H1 (cell line): ENCODE measurements around the gene PGLYRP2.

ENCODE experiments used
- CHD2 ChIP-seq: IDR thresholded peaks from 2 replicates; pipeline ENCODE4 v1.6.1; 2012; ENCODE audit warnings: low read length, improper control_type of control experiment
- CTCF ChIP-seq, 3 experiments: IDR thresholded peaks; 1 replicate in 2 of 3; 2 replicates in 1 of 3; pipeline versions ENCODE4 v1.5.1 to v1.6.1; 2011; ENCODE audit warnings: low read length in 3 of 3, mild to moderate bottlenecking in 3 of 3, inconsistent platforms in 2 of 3, low read depth in 1 of 3, moderate library complexity in 1 of 3; ENCODE audit not compliant: insufficient read depth in 1 of 3; ENCODE audit errors: control extremely low read depth in 1 of 3
- EP300 ChIP-seq, 2 experiments: IDR thresholded peaks; 1 replicate in 1 of 2; 2 replicates in 1 of 2; pipeline ENCODE4 v1.6.1; 2011 to 2012; ENCODE audit warnings: low read depth in 2 of 2, low read length in 2 of 2, mild to moderate bottlenecking in 2 of 2, borderline replicate concordance in 1 of 2, inconsistent platforms in 1 of 2, moderate library complexity in 1 of 2
- EZH2 ChIP-seq: fragments of 200-600 bp; sonication (generic); IDR thresholded peaks from 2 replicates; pipeline ENCODE4 v1.7.1; 2012; ENCODE audit warnings: low read depth, mild to moderate bottlenecking, moderate library complexity, low read length, inconsistent platforms; ENCODE audit not compliant: severe bottlenecking
- GABPA ChIP-seq: IDR thresholded peaks from 2 replicates; pipeline ENCODE4 v1.6.1; 2011; ENCODE audit warnings: mild to moderate bottlenecking, low read length, moderate library complexity, borderline replicate concordance; ENCODE audit not compliant: insufficient read depth
- GTF2F1 ChIP-seq: IDR thresholded peaks from 2 replicates; pipeline ENCODE4 v1.6.1; 2012; ENCODE audit warnings: low read depth, low read length, improper control_type of control experiment, borderline replicate concordance
- HDAC6 ChIP-seq: IDR thresholded peaks from one replicate; pipeline ENCODE4 v1.7.1; 2012; ENCODE audit warnings: low read depth, mild to moderate bottlenecking, inconsistent platforms, low read length, moderate library complexity
- MAX ChIP-seq: IDR thresholded peaks from 2 replicates; pipeline ENCODE4 v1.6.1; 2012; ENCODE audit warnings: inconsistent platforms
- POU5F1 ChIP-seq: IDR thresholded peaks from 2 replicates; pipeline ENCODE4 v1.6.1; 2011; ENCODE audit warnings: low read depth, mild to moderate bottlenecking, low read length, moderate library complexity
- SUZ12 ChIP-seq: fragments of 200-600 bp; sonication (generic); IDR thresholded peaks from 2 replicates; pipeline ENCODE4 v1.6.1; 2012; ENCODE audit warnings: mild to moderate bottlenecking, inconsistent platforms, low read length, moderate library complexity, mixed read lengths

- TF ChIP-seq EZH2, result no peak
- no peak for TF ChIP-seq POU5F1
- no peak for TF ChIP-seq GABPA
- TF ChIP-seq EP300 (IDR thresholded peaks at IDR 0.05; ENCODE audit: borderline replicate concordance in 1 of 2, low read depth in 2 of 2, low read length in 2 of 2), result no peak
- no peak for TF ChIP-seq CTCF (IDR thresholded peaks at IDR 0.05; ENCODE audit: control extremely low read depth in 1 of 3, insufficient read depth in 1 of 3, low read depth in 1 of 3, low read length in 3 of 3)
- TF ChIP-seq HDAC6, result no peak
- TF ChIP-seq GTF2F1, result no peak
- no peak for TF ChIP-seq SUZ12
- no peak for TF ChIP-seq CHD2
- TF ChIP-seq MAX, result no peak
Observed at GRCh38 chr19:15442142-15442920, 37.0 kb downstream of the PGLYRP2 start.
